SK-N-SH (cell line): Measurements from ENCODE around the gene JMJD8. TPM values are rescaled to one million over a fixed set of nuclear protein-coding genes. Genes with fewer than 3 reads are reported as not detected.

Source experiments
- CTCF ChIA-PET: fragments of 300-600, 350-600 bp; formaldehyde crosslinking; extraction: SDS; loops from one replicate; lab custom pipeline; 2021; lab: Yijun Ruan, JAX
- POLR2A ChIA-PET: fragments of 350-600 bp; sonication (Branson Sonifier 250); formaldehyde crosslinking; extraction: SDS; loops from one replicate; lab custom pipeline; 2020; ENCODE audit warnings: antibody characterized with exemption, inconsistent platforms; lab: Yijun Ruan, JAX
- DNase-seq: peaks from one replicate; pipeline ENCODE4 v3.0.0; 2012
- H2AFZ ChIP-seq: fragments of 200-600 bp; sonication (generic); 2 replicates; pipeline ENCODE4 v1.8.1; 2016; ENCODE audit warnings: antibody characterized with exemption, mild to moderate bottlenecking, low read depth
- H3F3A ChIP-seq: fragments of 200-600 bp; sonication (generic); replicated peaks from 2 replicates; pipeline ENCODE3; 2016; ENCODE audit warnings: antibody characterized with exemption, mild to moderate bottlenecking; ENCODE audit not compliant: insufficient read depth
- H3K27ac ChIP-seq, 2 experiments: fragments of 200-500 bp in 1 of 2; fragments of 200-600 bp in 1 of 2; sonication (Bioruptor generic) in 1 of 2; sonication (generic), shearing (Covaris generic) in 1 of 2; 2 replicates each; pipeline versions ENCODE4 v1.5.1 to v1.6.1; 2014 to 2016; ENCODE audit warnings: low read depth in 2 of 2, inconsistent platforms in 1 of 2, low read length in 1 of 2, mild to moderate bottlenecking in 1 of 2, mixed read lengths in 1 of 2
- H3K27me3 ChIP-seq: fragments of 200-600 bp; sonication (generic), shearing (Covaris generic); 2 replicates; pipeline ENCODE4 v1.6.1; 2016; ENCODE audit warnings: mixed run types; ENCODE audit not compliant: insufficient read depth
- H3K36me3 ChIP-seq, 2 experiments: fragments of 200-500 bp in 1 of 2; fragments of 200-600 bp in 1 of 2; sonication (Bioruptor generic) in 1 of 2; sonication (generic) in 1 of 2; replicated peaks in 1 of 2; 2 replicates each; pipeline versions ENCODE3 to v1.5.1; 2014 to 2016; ENCODE audit warnings: low read length in 1 of 2, mild to moderate bottlenecking in 1 of 2; ENCODE audit not compliant: insufficient read depth in 2 of 2, control insufficient read depth in 1 of 2
- H3K4me1 ChIP-seq, 2 experiments: fragments of 200-500 bp in 1 of 2; fragments of 200-600 bp in 1 of 2; sonication (Bioruptor generic) in 1 of 2; sonication (generic), shearing (Covaris generic) in 1 of 2; 2 replicates each; pipeline versions ENCODE4 v1.5.1 to v1.6.1; 2014 to 2016; ENCODE audit warnings: low read depth in 1 of 2, low read length in 1 of 2, mixed run types in 1 of 2; ENCODE audit not compliant: insufficient read depth in 2 of 2, control insufficient read depth in 1 of 2
- H3K4me2 ChIP-seq: fragments of 200-600 bp; sonication (generic), shearing (Covaris generic); 2 replicates; pipeline ENCODE4 v1.6.1; 2017; ENCODE audit warnings: mixed run types
- H3K4me3 ChIP-seq, 2 experiments: fragments of 200-500 bp in 1 of 2; fragments of 200-600 bp in 1 of 2; sonication (Bioruptor generic) in 1 of 2; sonication (generic), shearing (Covaris generic) in 1 of 2; 2 replicates each; pipeline versions ENCODE4 v1.5.1 to v1.8.1; 2014 to 2016; ENCODE audit warnings: low read depth in 2 of 2, inconsistent platforms in 1 of 2, low read length in 1 of 2, mild to moderate bottlenecking in 1 of 2, mixed read lengths in 1 of 2, moderate library complexity in 1 of 2
- H3K79me2 ChIP-seq: fragments of 200-600 bp; sonication (generic); 2 replicates; pipeline ENCODE4 v1.8.1; 2017; ENCODE audit warnings: mild to moderate bottlenecking; ENCODE audit not compliant: insufficient read depth
- H3K9ac ChIP-seq: fragments of 200-600 bp; sonication (generic); 2 replicates; pipeline ENCODE4 v1.6.1; 2017; ENCODE audit warnings: mixed run types
- H3K9me2 ChIP-seq: fragments of 200-600 bp; sonication (generic); 2 replicates; pipeline ENCODE4 v1.6.1; 2017; ENCODE audit warnings: mixed run types
- H3K9me3 ChIP-seq: fragments of 200-600 bp; sonication (generic); 2 replicates; pipeline ENCODE4 v1.6.1; 2017; ENCODE audit warnings: mixed run types, mild to moderate bottlenecking, moderate library complexity
- H4K20me1 ChIP-seq: fragments of 200-600 bp; sonication (generic); 2 replicates; pipeline ENCODE4 v1.6.1; 2017; ENCODE audit warnings: mild to moderate bottlenecking, mixed run types; ENCODE audit not compliant: insufficient read depth
- ELF1 ChIP-seq: IDR thresholded peaks from 2 replicates; pipeline ENCODE4 v1.4.0; 2012
- EP300 ChIP-seq, 2 experiments: IDR thresholded peaks; 2 replicates each; pipeline versions ENCODE4 v1.4.0 to v1.6.1; 2012; ENCODE audit warnings: borderline replicate concordance in 1 of 2, low read depth in 1 of 2, low read length in 1 of 2
- EZH2phosphoT487 ChIP-seq: fragments of 200-600 bp; sonication (generic); IDR thresholded peaks from 2 replicates; pipeline ENCODE4 v1.6.1; 2017; ENCODE audit warnings: low read depth, mixed run types, mild to moderate bottlenecking, antibody characterized with exemption, moderate library complexity, borderline replicate concordance
- FOXJ3 ChIP-seq: sonication (generic); formaldehyde crosslinking; IDR thresholded peaks from 2 replicates; pipeline ENCODE4 v1.5.1; 2020; ENCODE audit warnings: mild to moderate bottlenecking, missing genetic modification reagents
- FOXM1 ChIP-seq: IDR thresholded peaks from 2 replicates; pipeline ENCODE4 v1.4.0; 2012; ENCODE audit warnings: low read depth, mild to moderate bottlenecking
- GATA2 ChIP-seq: sonication (generic); formaldehyde crosslinking; IDR thresholded peaks from 2 replicates; pipeline ENCODE4 v1.5.0; 2020; ENCODE audit warnings: mild to moderate bottlenecking, missing genetic modification reagents
- RAD21 ChIP-seq: IDR thresholded peaks from 2 replicates; pipeline ENCODE4 v1.6.1; 2012; ENCODE audit warnings: mild to moderate bottlenecking, low read length
- RFX5 ChIP-seq: IDR thresholded peaks from 2 replicates; pipeline ENCODE4 v1.6.1; 2012; ENCODE audit warnings: mild to moderate bottlenecking, improper control_type of control experiment, low read length
- RXRA ChIP-seq: IDR thresholded peaks from 2 replicates; pipeline ENCODE4 v1.4.0; 2012; ENCODE audit warnings: low read depth, mild to moderate bottlenecking, borderline replicate concordance
- TAF1 ChIP-seq: IDR thresholded peaks from 2 replicates; pipeline ENCODE4 v1.6.1; 2012; ENCODE audit warnings: low read depth, mild to moderate bottlenecking, low read length, moderate library complexity, borderline replicate concordance
- TCF12 ChIP-seq: IDR thresholded peaks from 2 replicates; pipeline ENCODE4 v1.4.0; 2012
- TEAD4 ChIP-seq: IDR thresholded peaks from 2 replicates; pipeline ENCODE4 v1.4.0; 2012; ENCODE audit warnings: mild to moderate bottlenecking, borderline replicate concordance; ENCODE audit not compliant: insufficient read depth
- WGBS: methylation state at CpG from one replicate; pipeline ENCODE4 v1.1.6; 2017; ENCODE audit warnings: low lambda C conversion rate; 5-methylcytosine and 5-hydroxymethylcytosine counted together
- polyA plus RNA-seq, 3 experiments: library from polyadenylated mRNA; depleted of rRNA; stranded (reverse); fragments of >200 nt; gene quantifications; 2 replicates each; pipeline ENCODE4 v1.2.3, GENCODE V29; 2012
- TF ChIP-seq, protein P1 (sequence below): fragments of 150-350 bp; IDR thresholded peaks from 2 replicates; pipeline ENCODE4 v1.6.1; 2016; ENCODE audit warnings: mild to moderate bottlenecking, low read depth, low read length
- TF ChIP-seq, protein P2 (sequence below): IDR thresholded peaks from 2 replicates; pipeline ENCODE4 v1.4.0; 2012; ENCODE audit warnings: low read depth
- TF ChIP-seq, protein P3 (sequence below): IDR thresholded peaks from 2 replicates; pipeline ENCODE4; 2012
- TF ChIP-seq, protein P4 (sequence below): IDR thresholded peaks from 2 replicates; pipeline ENCODE4 v1.4.0; 2012; ENCODE audit warnings: low read depth, borderline replicate concordance

Gene JMJD8
- polyA plus RNA-seq, 1 of the 3 experiments (the other 2 are of a cell fraction), result 67.0 TPM

DNA sequence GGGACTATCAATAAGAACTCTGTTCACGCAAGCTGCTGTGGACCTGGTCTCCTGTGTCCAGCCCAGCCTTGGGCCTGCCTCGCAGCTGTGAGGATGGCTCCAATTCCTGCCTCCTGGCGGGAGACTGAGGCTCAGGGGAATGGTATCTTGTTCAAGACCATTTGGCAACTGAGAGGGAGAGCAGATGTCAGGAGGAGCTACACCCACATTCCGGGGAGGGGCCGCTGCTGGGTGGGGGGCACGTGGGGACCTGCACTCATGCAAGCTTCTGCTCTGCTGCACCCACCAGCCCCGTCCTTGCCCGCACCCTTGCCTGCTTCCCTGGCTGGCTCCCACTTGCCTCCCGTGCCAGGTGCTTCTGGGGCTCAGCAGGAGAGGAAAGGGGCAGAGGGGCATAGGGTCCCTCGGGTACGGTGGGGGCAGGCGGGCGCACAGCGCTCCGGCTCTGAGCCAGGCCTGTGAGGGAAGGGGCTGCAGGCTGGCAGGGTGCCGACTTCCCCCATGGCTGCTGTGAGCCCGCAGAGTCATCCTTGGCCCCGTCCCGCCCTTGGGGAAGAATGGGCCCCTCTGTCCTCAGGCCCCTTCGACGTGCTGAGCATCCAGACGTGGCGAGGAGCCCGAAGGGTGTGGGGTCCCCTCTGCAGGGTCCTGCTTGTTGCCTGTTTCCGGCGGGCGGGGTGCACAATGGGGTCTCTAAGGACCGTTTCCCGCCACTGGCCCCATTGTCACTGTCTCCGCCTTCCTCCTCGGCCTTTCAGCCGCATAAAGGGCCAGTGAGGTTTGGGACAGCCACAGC is 33.5 kb upstream of the JMJD8 start:
- Histone ChIP-seq H3K27ac (no peak overlapping the region; a peak in 1 of 4 replicates), H3K9ac (no peak overlapping the region), H3F3A (peaks cover 21% of the 10 kb centered on the region), H3K4me1 (peaks cover 12 to 52% of the 10 kb centered on the region in 2 experiments; a peak in 3 of 4 replicates), H3K27me3 (no peaks in the 10 kb centered on the region), H2AFZ (no peak overlapping the region), H3K79me2 (peaks cover 2% of the 10 kb centered on the region; the same call in 1 of the 2 replicates), H3K9me3 (no peaks in the 10 kb centered on the region), H3K4me3 (no peak overlapping the region), H3K4me2 (no peak overlapping the region), H4K20me1 (peaks cover 20% of the 10 kb centered on the region; the same call in 1 of the 2 replicates), H3K9me2 (no peaks in the 10 kb centered on the region), H3K36me3 (peaks cover 0 to 4% of the 10 kb centered on the region in 2 experiments)
- 95% methylated on average over 16 of the region's 32 CpGs for WGBS
- no peak for TF ChIP-seq RAD21
- TF ChIP-seq, protein P1, sequence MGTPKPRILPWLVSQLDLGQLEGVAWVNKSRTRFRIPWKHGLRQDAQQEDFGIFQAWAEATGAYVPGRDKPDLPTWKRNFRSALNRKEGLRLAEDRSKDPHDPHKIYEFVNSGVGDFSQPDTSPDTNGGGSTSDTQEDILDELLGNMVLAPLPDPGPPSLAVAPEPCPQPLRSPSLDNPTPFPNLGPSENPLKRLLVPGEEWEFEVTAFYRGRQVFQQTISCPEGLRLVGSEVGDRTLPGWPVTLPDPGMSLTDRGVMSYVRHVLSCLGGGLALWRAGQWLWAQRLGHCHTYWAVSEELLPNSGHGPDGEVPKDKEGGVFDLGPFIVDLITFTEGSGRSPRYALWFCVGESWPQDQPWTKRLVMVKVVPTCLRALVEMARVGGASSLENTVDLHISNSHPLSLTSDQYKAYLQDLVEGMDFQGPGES, result no peak
- no peak for TF ChIP-seq EZH2phosphoT487
- TF ChIP-seq TEAD4, result no peak
- TF ChIP-seq, protein P2, sequence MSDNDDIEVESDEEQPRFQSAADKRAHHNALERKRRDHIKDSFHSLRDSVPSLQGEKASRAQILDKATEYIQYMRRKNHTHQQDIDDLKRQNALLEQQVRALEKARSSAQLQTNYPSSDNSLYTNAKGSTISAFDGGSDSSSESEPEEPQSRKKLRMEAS, result no peak
- TF ChIP-seq GATA2, result no peak
- no peak for TF ChIP-seq ELF1
- TF ChIP-seq RFX5, result no peak
- CTCF ChIA-PET, result interaction anchor here (1.8 to 22.4 kb wide), 5 partner anchors 11 to 67 kb away, joined by 7 to 358 read pairs (median 29); partner anchors contain the start of genes ANTKMT, CCDC78, CHTF18 and CIAO3
- no peak for DNase-seq
- POLR2A ChIA-PET, result interaction anchor here (1.4 to 2.6 kb wide), 2 partner anchors 8 to 65 kb away, joined by 3 to 13 read pairs; partner anchors contain the start of gene CCDC78

DNA sequence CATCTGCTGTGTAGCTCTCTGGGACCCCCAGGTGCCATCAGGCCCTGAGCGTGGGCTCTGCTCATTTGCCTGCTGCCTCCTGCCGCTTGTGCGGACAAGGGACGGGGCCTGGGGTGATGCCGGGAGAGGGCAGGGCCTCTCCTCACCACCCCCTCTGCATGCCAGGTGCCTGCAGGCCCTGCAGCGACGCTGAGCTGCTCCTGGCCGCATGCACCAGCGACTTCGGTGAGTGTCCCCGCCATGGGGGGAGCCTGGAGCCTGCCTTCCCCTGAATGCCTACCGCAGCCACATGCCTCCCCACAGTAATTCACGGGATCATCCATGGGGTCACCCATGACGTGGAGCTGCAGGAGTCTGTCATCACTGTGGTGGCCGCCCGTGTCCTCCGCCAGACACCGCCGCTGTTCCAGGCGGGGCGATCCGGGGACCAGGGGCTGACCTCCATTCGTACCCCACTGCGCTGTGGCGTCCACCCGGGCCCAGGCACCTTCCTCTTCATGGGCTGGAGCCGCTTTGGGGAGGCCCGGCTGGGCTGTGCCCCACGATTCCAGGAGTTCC is 32.7 kb upstream of the JMJD8 start:
- no peaks in the 10 kb centered on the region for H3K27me3 ChIP-seq
- H3K9me2 ChIP-seq, result no peaks in the 10 kb centered on the region
- H3K4me3 ChIP-seq, result peak overlapping the region in 1 of 2 experiments; percentile 70; a peak in 2 of 4 replicates
- peaks cover 28% of the 10 kb centered on the region for H3F3A ChIP-seq
- no peak overlapping the region for H2AFZ ChIP-seq
- peak overlapping the region in 1 of 2 experiments; percentile 91; a peak in 3 of 4 replicates for H3K27ac ChIP-seq
- H3K36me3 ChIP-seq, result peaks cover 0 to 4% of the 10 kb centered on the region in 2 experiments
- WGBS, result 98% methylated on average over 22 of the region's 29 CpGs
- no peak overlapping the region for H3K9ac ChIP-seq
- H4K20me1 ChIP-seq, result peaks cover 15% of the 10 kb centered on the region; the same call in 1 of the 2 replicates
- peaks cover 2% of the 10 kb centered on the region; the same call in 1 of the 2 replicates for H3K79me2 ChIP-seq
- H3K4me1 ChIP-seq, result peaks cover 12 to 44% of the 10 kb centered on the region in 2 experiments; a peak in 3 of 4 replicates
- H3K4me2 ChIP-seq, result peak overlapping the region; percentile 93
- DNase-seq, result no peak
- ChIA-PET POLR2A (interaction anchor here (0.7 to 2.6 kb wide), 6 partner anchors 8 to 67 kb away, joined by 3 to 13 read pairs (median 4); partner anchors contain the start of genes CCDC78 and CIAO3), CTCF (interaction anchor here (1.0 to 22.4 kb wide), 8 partner anchors 11 to 68 kb away, joined by 3 to 358 read pairs (median 20); partner anchors contain the start of genes ANTKMT, CCDC78, CHTF18 and CIAO3)
- no peaks in the 10 kb centered on the region for H3K9me3 ChIP-seq
- TF ChIP-seq, protein P1, result no peak
- TF ChIP-seq, protein P3, sequence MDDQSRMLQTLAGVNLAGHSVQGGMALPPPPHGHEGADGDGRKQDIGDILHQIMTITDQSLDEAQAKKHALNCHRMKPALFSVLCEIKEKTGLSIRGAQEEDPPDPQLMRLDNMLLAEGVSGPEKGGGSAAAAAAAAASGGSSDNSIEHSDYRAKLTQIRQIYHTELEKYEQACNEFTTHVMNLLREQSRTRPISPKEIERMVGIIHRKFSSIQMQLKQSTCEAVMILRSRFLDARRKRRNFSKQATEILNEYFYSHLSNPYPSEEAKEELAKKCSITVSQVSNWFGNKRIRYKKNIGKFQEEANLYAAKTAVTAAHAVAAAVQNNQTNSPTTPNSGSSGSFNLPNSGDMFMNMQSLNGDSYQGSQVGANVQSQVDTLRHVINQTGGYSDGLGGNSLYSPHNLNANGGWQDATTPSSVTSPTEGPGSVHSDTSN, result no peak; the same call in 1 of the 2 replicates
- TF ChIP-seq, protein P4, sequence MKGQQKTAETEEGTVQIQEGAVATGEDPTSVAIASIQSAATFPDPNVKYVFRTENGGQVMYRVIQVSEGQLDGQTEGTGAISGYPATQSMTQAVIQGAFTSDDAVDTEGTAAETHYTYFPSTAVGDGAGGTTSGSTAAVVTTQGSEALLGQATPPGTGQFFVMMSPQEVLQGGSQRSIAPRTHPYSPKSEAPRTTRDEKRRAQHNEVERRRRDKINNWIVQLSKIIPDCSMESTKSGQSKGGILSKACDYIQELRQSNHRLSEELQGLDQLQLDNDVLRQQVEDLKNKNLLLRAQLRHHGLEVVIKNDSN, result no peak
- no peak for TF ChIP-seq FOXJ3
- no peak for TF ChIP-seq TAF1
- no peak for TF ChIP-seq FOXM1
- TF ChIP-seq RAD21, result no peak
- TF ChIP-seq TEAD4, result no peak
- no peak for TF ChIP-seq RXRA
- no peak for TF ChIP-seq EZH2phosphoT487
- TF ChIP-seq TCF12, result no peak
- TF ChIP-seq EP300 (IDR thresholded peaks at IDR 0.05; ENCODE audit: borderline replicate concordance in 1 of 2, low read depth in 1 of 2, low read length in 1 of 2), result no peak
